Stimulated activated CD4-positive, alpha-beta T cell treated with anti-CD3 and anti-CD28 coated beads, TNF-alpha, amount 100 ng/mL, for 24 hours (primary cell): ENCODE results near the gene ARSK.
A peak's percentile ranks its signal among the peaks of the same experiment; 100 is the strongest.

Source experiments
- DNase-seq, 3 experiments: peaks; one replicate each; pipeline ENCODE4 v3.0.0-alpha.2; 2020; ENCODE audit warnings: low read depth in 3 of 3

The ARSK gene

GRCh38 chr5:95564450-95564849 lies 9.5 kb downstream of the ARSK start:
- no peak for DNase-seq

- DNase-seq, result no peak
Observed at GRCh38 chr5:95565280-95565920, 10.5 kb downstream of the ARSK start.

GRCh38 chr5:95572016-95572415 lies 17.1 kb downstream of the ARSK start:
- DNase-seq, result no peak

GRCh38 chr5:95581576-95581975 lies 26.7 kb downstream of the ARSK start:
- DNase-seq, result no peak

- DNase-seq, result no peak
Observed at GRCh38 chr5:95583992-95584391, 29.1 kb downstream of the ARSK start.

- DNase-seq, result no peak
Observed at GRCh38 chr5:95590880-95591279, 36.0 kb downstream of the ARSK start.

- DNase-seq, result no peak
Observed at GRCh38 chr5:95591490-95591901, 36.6 kb downstream of the ARSK start.

GRCh38 chr5:95595289-95595931 lies 40.5 kb downstream of the ARSK start:
- DNase-seq, result no peak

GRCh38 chr5:95599252-95599651 lies 44.4 kb downstream of the ARSK start:
- DNase-seq, result no peak

- DNase-seq, result no peak
Observed at GRCh38 chr5:95600557-95600956, 45.7 kb downstream of the ARSK start.

GRCh38 chr5:95605786-95606185 lies 50.9 kb downstream of the ARSK start:
- DNase-seq, result no peak

- no peak for DNase-seq
Observed at GRCh38 chr5:95606419-95606818, 51.5 kb downstream of the ARSK start.

- DNase-seq, result no peak
Observed at GRCh38 chr5:95609711-95610110, 54.8 kb downstream of the ARSK start.

- no peak for DNase-seq
Observed at GRCh38 chr5:95610546-95610945, 55.6 kb downstream of the ARSK start.

GRCh38 chr5:95611396-95611795 lies 56.5 kb downstream of the ARSK start:
- no peak for DNase-seq

- DNase-seq, result no peak
Observed at GRCh38 chr5:95613514-95613913, 58.6 kb downstream of the ARSK start.

GRCh38 chr5:95615164-95615467 lies 60.2 kb downstream of the ARSK start:
- DNase-seq, result no peak

- no peak for DNase-seq
Observed at GRCh38 chr5:95617057-95617456, 62.2 kb downstream of the ARSK start.

- DNase-seq, result no peak
Observed at GRCh38 chr5:95619096-95619495, 64.2 kb downstream of the ARSK start.

GRCh38 chr5:95619514-95620029 lies 64.7 kb downstream of the ARSK start:
- no peak for DNase-seq

GRCh38 chr5:95620030-95620869 lies 65.3 kb downstream of the ARSK start, which contains the start of gene GPR150:
Gene GPR150 (plus strand): TSS chr5:95620087. CDS start chr5:95620276, 189 bp downstream.
- DNase-seq, result peak in 2 of 3 experiments; percentile 34 to 60
